Tibial nerve (tissue), 4 donors: ENCODE measurements around the gene KRTAP10-6. TPM values are rescaled to one million over a fixed set of nuclear protein-coding genes. Genes with fewer than 3 reads are reported as not detected.
"Not testable (repeated sequence)": the region's sequence is repeated elsewhere in the genome, so short reads cannot be mapped to it uniquely, and the experiment has no call there.

Experiments
- DNase-seq, 2 donors: peaks; one replicate each; pipeline ENCODE4 v3.0.0-alpha.2; 2019; ENCODE audit warnings: low spot score in 2 of 2
- H3K27ac ChIP-seq, 4 donors: fragments of 200-600 bp; sonication (generic) in 3 of 4; one replicate each; pipeline ENCODE4 v1.5.1; 2017 to 2019; ENCODE audit warnings: mild to moderate bottlenecking in 1 of 4
- H3K27me3 ChIP-seq, 2 donors: fragments of 200-600 bp; sonication (generic) in 1 of 2; one replicate each; pipeline versions ENCODE4 v1.5.1 to v1.6.0; 2017 to 2019
- H3K36me3 ChIP-seq, 3 donors: fragments of 200-600 bp; sonication (generic); one replicate each; pipeline ENCODE4 v1.5.1; 2018 to 2019
- H3K4me1 ChIP-seq, 4 donors: fragments of 200-600 bp; sonication (generic) in 3 of 4; one replicate each; pipeline ENCODE4 v1.5.1; 2017 to 2019
- H3K4me3 ChIP-seq, 4 donors: fragments of 200-600 bp; sonication (generic) in 3 of 4; one replicate each; pipeline ENCODE4 v1.5.1; 2017 to 2019; ENCODE audit warnings: mild to moderate bottlenecking in 1 of 4, moderate library complexity in 1 of 4
- H3K9me3 ChIP-seq, 4 donors: fragments of 200-600 bp; sonication (generic) in 3 of 4; one replicate each; pipeline ENCODE4 v1.5.1; 2017 to 2019
- EP300 ChIP-seq, 2 donors: sonication (generic); formaldehyde crosslinking; IDR thresholded peaks; one replicate each; pipeline ENCODE4 v1.6.1; 2017; ENCODE audit warnings: antibody characterized with exemption in 2 of 2, mild to moderate bottlenecking in 1 of 2
- POLR2A ChIP-seq, 2 donors: fragments of 450-650 bp; IDR thresholded peaks; one replicate each; pipeline ENCODE4 v1.6.1; 2017; ENCODE audit warnings: antibody characterized with exemption in 2 of 2, mild to moderate bottlenecking in 2 of 2, moderate library complexity in 2 of 2
- WGBS, 2 donors: methylation state at CpG; one replicate each; pipeline ENCODE4 v1.1.5; 2018; 5-methylcytosine and 5-hydroxymethylcytosine counted together
- total RNA-seq, 4 donors: library from RNA; depleted of rRNA; stranded (reverse); fragments of >200 nt; gene quantifications; one replicate each; pipeline ENCODE4 v1.1.0, GENCODE V29; 2016
- TF ChIP-seq, protein P1 (sequence below), 5 experiments: fragments of 200-600 bp in 3 of 5; fragments of 450-650 bp in 2 of 5; sonication (generic) in 3 of 5; IDR thresholded peaks; one replicate each; pipeline ENCODE4 v1.5.1; 2016 to 2019; ENCODE audit warnings: antibody characterized with exemption in 5 of 5, mild to moderate bottlenecking in 3 of 5, moderate library complexity in 2 of 5

Gene KRTAP10-6
- total RNA-seq, 4 donors from 2014 or later: not detected

GRCh38 chr21:44596068-44596725 is 3.9 kb upstream of the KRTAP10-6 start:
- H3K9me3 ChIP-seq: peaks cover 0 to 10% (median 0%) of the 10 kb centered on the region in 4 donors
- no peaks in the 10 kb centered on the region for H3K36me3 ChIP-seq
- H3K4me3 ChIP-seq: no peak overlapping the region
- peaks cover 0 to 10% of the 10 kb centered on the region in 2 donors for H3K27me3 ChIP-seq
- DNase-seq: no peak
- no peak overlapping the region for H3K27ac ChIP-seq
- H3K4me1 ChIP-seq: no peaks in the 10 kb centered on the region
- whole genome bisulfite sequencing, 2 donors: 77 to 85% methylated on average over 9 of the region's 9 CpGs
- TF ChIP-seq POLR2A (IDR thresholded peaks at IDR 0.05) (no peak), EP300 (IDR thresholded peaks at IDR 0.05) (no peak)
- TF ChIP-seq, protein P1, sequence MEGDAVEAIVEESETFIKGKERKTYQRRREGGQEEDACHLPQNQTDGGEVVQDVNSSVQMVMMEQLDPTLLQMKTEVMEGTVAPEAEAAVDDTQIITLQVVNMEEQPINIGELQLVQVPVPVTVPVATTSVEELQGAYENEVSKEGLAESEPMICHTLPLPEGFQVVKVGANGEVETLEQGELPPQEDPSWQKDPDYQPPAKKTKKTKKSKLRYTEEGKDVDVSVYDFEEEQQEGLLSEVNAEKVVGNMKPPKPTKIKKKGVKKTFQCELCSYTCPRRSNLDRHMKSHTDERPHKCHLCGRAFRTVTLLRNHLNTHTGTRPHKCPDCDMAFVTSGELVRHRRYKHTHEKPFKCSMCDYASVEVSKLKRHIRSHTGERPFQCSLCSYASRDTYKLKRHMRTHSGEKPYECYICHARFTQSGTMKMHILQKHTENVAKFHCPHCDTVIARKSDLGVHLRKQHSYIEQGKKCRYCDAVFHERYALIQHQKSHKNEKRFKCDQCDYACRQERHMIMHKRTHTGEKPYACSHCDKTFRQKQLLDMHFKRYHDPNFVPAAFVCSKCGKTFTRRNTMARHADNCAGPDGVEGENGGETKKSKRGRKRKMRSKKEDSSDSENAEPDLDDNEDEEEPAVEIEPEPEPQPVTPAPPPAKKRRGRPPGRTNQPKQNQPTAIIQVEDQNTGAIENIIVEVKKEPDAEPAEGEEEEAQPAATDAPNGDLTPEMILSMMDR (IDR thresholded peaks at IDR 0.05): no peak

DNA sequence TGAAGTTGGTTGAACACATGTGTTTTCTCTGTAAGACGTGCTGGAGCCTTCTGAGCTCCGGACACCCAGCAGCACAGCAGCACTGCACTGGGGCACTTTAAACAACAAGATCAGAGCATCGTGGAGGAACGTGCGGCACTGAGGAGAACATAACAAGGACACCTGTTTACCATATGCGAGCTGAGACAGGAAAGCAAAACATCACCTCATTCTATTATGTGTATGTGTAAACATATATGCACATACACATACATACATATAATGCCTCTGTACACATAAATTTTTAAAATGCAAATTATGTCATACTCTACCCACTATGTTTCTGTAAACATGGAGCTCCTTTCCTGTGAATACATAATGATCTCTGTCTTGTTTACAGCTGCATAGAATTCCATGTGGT is 3.2 kb upstream of the KRTAP10-6 start:
- no peaks in the 10 kb centered on the region for H3K36me3 ChIP-seq
- TF ChIP-seq, protein P1 (IDR thresholded peaks at IDR 0.05): no peak
- TF ChIP-seq EP300 (IDR thresholded peaks at IDR 0.05) (no peak), POLR2A (IDR thresholded peaks at IDR 0.05) (no peak)
- H3K4me3 ChIP-seq: no peak overlapping the region
- no peaks in the 10 kb centered on the region for H3K4me1 ChIP-seq
- WGBS, 2 donors: 63 to 71% methylated on average over 6 of the region's 6 CpGs
- H3K27me3 ChIP-seq: peaks cover 0 to 10% of the 10 kb centered on the region in 2 donors
- H3K27ac ChIP-seq: no peak overlapping the region
- peaks cover 0 to 10% (median 0%) of the 10 kb centered on the region in 4 donors for H3K9me3 ChIP-seq
- DNase-seq: no peak

DNA sequence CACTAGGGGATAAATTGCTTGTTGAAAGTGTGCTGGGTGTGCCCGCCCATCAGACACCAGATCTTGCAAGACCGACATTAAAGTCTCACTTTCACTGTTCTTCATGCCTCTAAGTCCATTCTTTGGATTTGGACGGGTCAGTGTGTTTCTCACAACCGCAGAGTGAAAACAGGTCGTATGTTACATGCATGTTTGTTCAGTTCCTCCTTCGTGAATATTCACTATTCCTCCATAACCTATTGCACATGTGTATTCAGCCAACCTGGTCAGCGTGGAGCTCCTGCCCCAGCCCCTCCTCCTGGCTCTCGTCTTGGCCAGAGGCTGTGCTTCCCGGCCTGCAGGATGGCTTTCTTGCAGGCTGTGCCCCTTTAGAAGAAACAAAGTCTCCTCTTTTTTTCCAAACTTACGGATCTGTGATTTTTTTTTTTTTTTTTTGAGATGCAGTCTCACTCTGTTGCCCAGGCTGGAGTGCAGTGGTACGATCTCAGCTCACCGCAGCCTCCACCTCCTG is 2.2 kb upstream of the KRTAP10-6 start:
- Histone ChIP-seq H3K4me3 (no peak overlapping the region), H3K36me3 (no peaks in the 10 kb centered on the region), H3K27me3 (peaks cover 0 to 10% of the 10 kb centered on the region in 2 donors), H3K27ac (no peak overlapping the region), H3K4me1 (no peaks in the 10 kb centered on the region), H3K9me3 (peaks cover 0 to 9% (median 0%) of the 10 kb centered on the region in 4 donors)
- no peak for TF ChIP-seq POLR2A (IDR thresholded peaks at IDR 0.05)
- TF ChIP-seq, protein P1 (IDR thresholded peaks at IDR 0.05): no peak
- TF ChIP-seq EP300 (IDR thresholded peaks at IDR 0.05): no peak
- WGBS, 2 donors: 74 to 75% methylated on average over 12 of the region's 12 CpGs
- DNase-seq: no peak

DNA sequence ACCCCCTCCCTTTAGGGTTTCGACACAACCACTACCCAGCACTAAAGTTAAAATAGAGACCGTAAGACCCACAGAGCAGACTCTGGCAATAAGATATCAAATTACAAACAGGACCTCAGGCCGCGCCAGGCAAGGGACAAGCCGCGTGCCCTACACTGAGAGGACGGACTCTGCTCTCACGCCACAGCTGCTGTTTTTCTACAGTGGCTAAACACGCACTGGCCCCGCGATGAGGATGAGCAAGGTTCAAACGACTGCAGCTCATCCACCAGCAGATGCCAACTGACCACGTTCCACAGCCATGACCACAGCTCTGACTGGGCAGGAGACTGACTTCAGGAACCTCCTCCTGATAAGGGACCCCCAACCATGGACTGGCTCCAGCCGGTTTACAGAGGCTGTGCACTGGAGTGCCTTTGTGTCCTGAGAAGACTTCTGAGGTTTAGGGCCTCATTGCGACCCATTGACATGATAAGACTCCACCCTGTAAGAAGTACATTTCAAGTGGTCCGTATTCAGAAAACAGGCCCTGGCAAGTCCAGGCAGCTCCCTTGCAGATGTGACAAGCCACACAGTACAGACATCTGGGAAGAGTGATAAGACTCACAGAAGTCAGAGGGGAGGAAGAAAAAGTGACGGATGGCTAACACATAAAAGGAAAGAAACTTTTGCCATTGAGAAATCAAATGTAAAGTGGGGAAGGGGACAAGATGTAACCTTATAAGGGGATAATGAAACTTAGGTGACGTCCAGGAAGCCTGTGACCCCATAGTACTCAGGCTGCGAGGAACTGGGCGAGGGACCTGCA is 1.5 kb upstream of the KRTAP10-6 start:
- no peak overlapping the region for H3K4me3 ChIP-seq
- no peaks in the 10 kb centered on the region for H3K4me1 ChIP-seq
- no peaks in the 10 kb centered on the region for H3K36me3 ChIP-seq
- DNase-seq: no peak
- H3K27ac ChIP-seq: no peak overlapping the region
- peaks cover 0 to 7% (median 0%) of the 10 kb centered on the region in 4 donors for H3K9me3 ChIP-seq
- TF ChIP-seq, protein P1 (IDR thresholded peaks at IDR 0.05): no peak
- no peak for TF ChIP-seq EP300 (IDR thresholded peaks at IDR 0.05)
- TF ChIP-seq POLR2A (IDR thresholded peaks at IDR 0.05): no peak
- 37 to 44% methylated on average over 20 of the region's 20 CpGs for WGBS, 2 donors
- peaks cover 0 to 10% of the 10 kb centered on the region in 2 donors for H3K27me3 ChIP-seq

DNA sequence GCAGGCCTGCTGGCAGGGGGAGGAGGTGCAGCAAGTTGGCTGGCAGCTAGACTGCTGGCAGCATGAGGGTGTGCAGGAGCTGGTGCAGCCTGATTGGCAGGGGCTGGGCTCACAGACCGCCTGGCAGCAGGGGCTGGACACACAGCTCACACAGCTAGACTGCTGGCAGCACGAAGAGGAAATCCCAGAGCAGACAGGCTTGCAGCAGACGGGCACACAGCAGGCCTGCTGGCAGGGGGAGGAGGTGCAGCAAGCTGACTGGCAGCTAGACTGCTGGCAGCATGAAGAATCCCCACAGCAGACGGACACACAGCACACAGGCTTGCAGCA is 539 bp downstream of the KRTAP10-6 start:
- DNase-seq, H3K36me3 ChIP-seq, H3K4me3 ChIP-seq, H3K4me1 ChIP-seq, H3K27ac ChIP-seq: not testable (repeated sequence)
- WGBS, 2 donors: 33% methylated on average over 1 of the region's 4 CpGs; no CpG with 5 or more reads in 1 of the 2 donors
- peaks cover 0 to 10% of the 10 kb centered on the region in 2 donors for H3K27me3 ChIP-seq
- H3K9me3 ChIP-seq: peaks cover 0 to 10% (median 0%) of the 10 kb centered on the region in 4 donors

DNA sequence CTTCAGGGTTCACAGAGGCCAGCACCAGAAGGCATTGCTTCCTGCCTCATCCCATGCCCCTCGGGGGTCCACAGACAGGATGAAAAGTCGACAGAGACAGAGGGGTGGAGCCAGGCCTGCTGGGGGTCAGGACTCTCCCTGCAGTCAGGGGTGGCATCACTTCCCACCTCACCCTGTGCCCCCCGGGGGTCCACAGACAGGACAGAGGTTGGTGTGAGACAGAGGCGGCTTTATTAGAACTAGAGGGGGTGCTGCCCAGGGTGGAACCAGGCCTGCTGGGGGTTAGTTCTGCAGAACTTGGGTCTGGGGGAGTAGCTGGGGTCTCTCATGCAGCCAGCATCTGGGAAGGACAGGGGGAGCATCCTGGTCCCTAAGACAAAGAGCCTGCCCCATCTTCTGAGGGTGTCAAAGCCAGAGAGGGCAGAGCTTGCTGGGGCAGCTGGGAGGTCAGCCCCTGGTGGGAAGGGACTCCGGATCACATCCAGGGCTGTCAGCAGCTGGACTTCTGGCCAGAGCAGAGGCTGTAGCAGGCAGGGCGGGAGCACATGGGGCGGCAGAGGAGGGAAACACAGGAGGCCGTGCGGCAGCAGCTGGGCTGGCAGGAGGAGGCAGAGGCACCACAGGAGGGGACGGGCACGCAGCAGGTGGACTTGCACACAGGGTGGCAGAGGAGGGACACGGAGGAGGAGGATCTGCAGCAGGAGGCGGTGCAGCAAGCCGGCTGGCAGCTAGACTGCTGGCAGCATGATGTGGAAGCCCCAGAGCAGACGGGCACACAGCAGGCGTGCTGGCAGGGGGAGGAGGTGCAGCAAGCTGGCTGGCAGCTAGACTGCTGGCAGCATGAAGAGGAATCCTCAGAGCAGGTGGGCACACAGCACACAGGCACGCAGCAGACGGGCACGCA is 1.2 kb downstream of the KRTAP10-6 start:
- not testable (repeated sequence) for H3K27ac ChIP-seq, H3K36me3 ChIP-seq, H3K4me3 ChIP-seq, H3K4me1 ChIP-seq, DNase-seq
- peaks cover 0 to 15% (median 0%) of the 10 kb centered on the region in 4 donors for H3K9me3 ChIP-seq
- 64 to 65% methylated on average over 16 to 17 of the region's 19 CpGs for WGBS, 2 donors
- H3K27me3 ChIP-seq: peaks cover 0 to 10% of the 10 kb centered on the region in 2 donors
